Neutrophil (primary cell): ENCODE data around the gene CYTH3.
"Not testable (repeated sequence)": the region's sequence is repeated elsewhere in the genome, so short reads cannot be mapped to it uniquely, and the experiment has no call there.

Experiments
- H3K27ac ChIP-seq: fragments of 200-600 bp; sonication (generic); 2 replicates; pipeline ENCODE4 v1.5.1; 2016; ENCODE audit warnings: mild to moderate bottlenecking, moderate library complexity
- H3K27me3 ChIP-seq: fragments of 200-600 bp; sonication (generic); 2 replicates; pipeline ENCODE4 v1.6.0; 2016; ENCODE audit warnings: mild to moderate bottlenecking
- H3K36me3 ChIP-seq: fragments of 200-600 bp; sonication (generic); 2 replicates; pipeline ENCODE4 v1.5.1; 2017
- H3K4me1 ChIP-seq, 2 experiments: fragments of 200-600 bp in 1 of 2; sonication (generic) in 1 of 2; 1 replicate in 1 of 2; 2 replicates in 1 of 2; pipeline versions ENCODE4 v1.5.1 to v1.6.1; 2013 to 2016; ENCODE audit warnings: low read depth in 1 of 2, low read length in 1 of 2, mild to moderate bottlenecking in 1 of 2, moderate library complexity in 1 of 2; ENCODE audit not compliant: control insufficient read depth in 1 of 2, insufficient read depth in 1 of 2
- H3K4me3 ChIP-seq, 2 experiments: fragments of 200-600 bp in 1 of 2; sonication (generic) in 1 of 2; 1 replicate in 1 of 2; 2 replicates in 1 of 2; pipeline ENCODE4 v1.5.1; 2013 to 2016; ENCODE audit warnings: low read depth in 1 of 2, low read length in 1 of 2, mild to moderate bottlenecking in 1 of 2, moderate library complexity in 1 of 2
- H3K9me3 ChIP-seq: fragments of 200-600 bp; sonication (generic); 2 replicates; pipeline ENCODE4 v1.5.1; 2016
- TF ChIP-seq, protein P1 (sequence below): fragments of 200-600 bp; sonication (generic); IDR thresholded peaks from 2 replicates; pipeline ENCODE4 v1.5.1; 2016; ENCODE audit warnings: antibody characterized with exemption

CYTH3 gene

DNA sequence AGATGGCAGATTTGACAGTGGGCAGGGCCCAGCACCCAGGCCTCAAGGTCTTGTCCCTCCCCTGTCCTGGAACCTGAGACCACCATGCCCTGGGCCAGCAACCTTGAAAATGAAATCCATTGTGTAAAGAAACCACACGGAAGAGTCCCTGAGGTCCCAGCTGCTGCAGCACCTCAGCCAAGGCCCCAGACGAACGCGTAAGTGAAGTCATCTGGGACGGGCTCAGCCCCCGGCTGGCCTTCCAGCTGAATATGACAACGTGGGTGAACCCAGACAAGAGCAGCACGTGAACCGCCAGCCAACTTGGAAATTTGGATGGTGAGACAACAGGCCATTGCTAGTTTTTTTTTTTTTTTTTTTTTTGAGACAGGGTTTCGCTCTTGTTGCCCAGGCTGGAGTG, 70.3 kb downstream of the CYTH3 start:
- Histone ChIP-seq H3K9me3 (no peaks in the 10 kb centered on the region), H3K27me3 (no peaks in the 10 kb centered on the region), H3K27ac (no peak overlapping the region), H3K4me1 (no peaks in the 10 kb centered on the region), H3K4me3 (no peak overlapping the region), H3K36me3 (no peaks in the 10 kb centered on the region)
- TF ChIP-seq, protein P1, sequence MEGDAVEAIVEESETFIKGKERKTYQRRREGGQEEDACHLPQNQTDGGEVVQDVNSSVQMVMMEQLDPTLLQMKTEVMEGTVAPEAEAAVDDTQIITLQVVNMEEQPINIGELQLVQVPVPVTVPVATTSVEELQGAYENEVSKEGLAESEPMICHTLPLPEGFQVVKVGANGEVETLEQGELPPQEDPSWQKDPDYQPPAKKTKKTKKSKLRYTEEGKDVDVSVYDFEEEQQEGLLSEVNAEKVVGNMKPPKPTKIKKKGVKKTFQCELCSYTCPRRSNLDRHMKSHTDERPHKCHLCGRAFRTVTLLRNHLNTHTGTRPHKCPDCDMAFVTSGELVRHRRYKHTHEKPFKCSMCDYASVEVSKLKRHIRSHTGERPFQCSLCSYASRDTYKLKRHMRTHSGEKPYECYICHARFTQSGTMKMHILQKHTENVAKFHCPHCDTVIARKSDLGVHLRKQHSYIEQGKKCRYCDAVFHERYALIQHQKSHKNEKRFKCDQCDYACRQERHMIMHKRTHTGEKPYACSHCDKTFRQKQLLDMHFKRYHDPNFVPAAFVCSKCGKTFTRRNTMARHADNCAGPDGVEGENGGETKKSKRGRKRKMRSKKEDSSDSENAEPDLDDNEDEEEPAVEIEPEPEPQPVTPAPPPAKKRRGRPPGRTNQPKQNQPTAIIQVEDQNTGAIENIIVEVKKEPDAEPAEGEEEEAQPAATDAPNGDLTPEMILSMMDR, result no peak

DNA sequence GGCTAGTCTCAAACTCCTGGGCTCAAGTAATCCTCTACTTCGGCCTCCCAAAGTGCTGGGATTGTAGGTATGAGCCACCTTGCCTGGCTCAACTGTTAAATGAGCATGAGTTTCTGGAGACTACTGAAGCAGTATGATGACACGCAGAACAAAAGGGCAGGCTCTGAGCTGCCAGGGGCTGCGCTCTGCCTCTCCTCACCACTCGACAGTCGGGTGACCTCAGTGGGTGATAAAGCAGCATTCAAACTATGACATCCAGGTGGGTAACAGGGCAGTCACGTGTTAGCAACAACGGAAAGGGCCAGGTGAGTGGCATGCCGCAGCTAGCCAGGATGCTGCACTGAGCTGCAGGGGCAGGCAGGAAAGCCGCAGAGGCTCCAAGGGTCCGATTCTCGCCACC, 71.5 kb downstream of the CYTH3 start:
- Histone ChIP-seq H3K36me3 (no peaks in the 10 kb centered on the region), H3K27ac (no peak overlapping the region), H3K27me3 (no peaks in the 10 kb centered on the region), H3K4me3 (no peak overlapping the region), H3K4me1 (no peaks in the 10 kb centered on the region), H3K9me3 (no peaks in the 10 kb centered on the region)
- TF ChIP-seq, protein P1, result no peak

DNA sequence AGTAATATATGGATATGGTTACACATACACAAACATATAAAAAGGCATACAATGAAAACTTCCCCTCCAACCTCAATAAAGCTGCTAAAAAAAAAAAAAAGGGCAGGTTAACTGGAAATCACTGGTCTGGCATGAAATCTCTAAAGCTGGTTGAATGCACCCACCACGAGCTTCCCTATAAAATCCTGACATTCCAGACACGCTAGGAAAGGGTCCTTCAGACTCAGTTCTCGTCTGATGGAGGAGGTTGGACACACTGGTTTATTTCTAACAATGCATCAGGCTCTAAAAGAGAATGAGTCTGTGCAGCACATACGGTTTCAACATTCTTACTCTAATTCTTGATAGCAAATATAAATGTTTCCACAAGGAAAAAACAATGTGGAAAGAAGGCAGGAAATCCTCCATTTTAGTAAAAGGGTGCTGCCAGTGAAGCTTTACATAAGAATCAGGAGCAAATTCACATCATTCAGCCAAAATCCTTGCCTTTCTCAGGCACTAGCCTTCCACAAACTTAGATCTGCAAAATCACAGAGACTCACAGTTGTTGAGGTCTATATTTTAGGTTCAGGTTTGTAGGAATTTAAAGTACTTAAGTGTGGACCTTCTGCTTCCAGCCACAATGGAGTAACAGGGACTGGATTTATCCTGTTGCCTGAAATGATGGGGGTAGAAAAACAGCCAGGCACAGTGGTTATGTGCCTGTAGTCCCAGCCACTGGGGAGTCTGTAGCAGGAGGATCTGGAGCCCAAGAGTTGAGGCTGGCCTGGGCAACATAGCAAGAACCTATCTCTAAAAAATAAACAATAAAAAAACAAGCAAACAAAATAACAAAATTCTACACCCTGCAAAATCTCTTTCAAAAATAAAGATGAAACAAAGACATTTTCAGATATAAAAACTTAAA, 73.5 kb downstream of the CYTH3 start:
- Histone ChIP-seq H3K9me3 (no peaks in the 10 kb centered on the region), H3K4me3 (no peak overlapping the region), H3K27ac (no peak overlapping the region), H3K27me3 (no peaks in the 10 kb centered on the region), H3K36me3 (no peaks in the 10 kb centered on the region), H3K4me1 (no peaks in the 10 kb centered on the region)
- TF ChIP-seq, protein P1, result no peak

DNA sequence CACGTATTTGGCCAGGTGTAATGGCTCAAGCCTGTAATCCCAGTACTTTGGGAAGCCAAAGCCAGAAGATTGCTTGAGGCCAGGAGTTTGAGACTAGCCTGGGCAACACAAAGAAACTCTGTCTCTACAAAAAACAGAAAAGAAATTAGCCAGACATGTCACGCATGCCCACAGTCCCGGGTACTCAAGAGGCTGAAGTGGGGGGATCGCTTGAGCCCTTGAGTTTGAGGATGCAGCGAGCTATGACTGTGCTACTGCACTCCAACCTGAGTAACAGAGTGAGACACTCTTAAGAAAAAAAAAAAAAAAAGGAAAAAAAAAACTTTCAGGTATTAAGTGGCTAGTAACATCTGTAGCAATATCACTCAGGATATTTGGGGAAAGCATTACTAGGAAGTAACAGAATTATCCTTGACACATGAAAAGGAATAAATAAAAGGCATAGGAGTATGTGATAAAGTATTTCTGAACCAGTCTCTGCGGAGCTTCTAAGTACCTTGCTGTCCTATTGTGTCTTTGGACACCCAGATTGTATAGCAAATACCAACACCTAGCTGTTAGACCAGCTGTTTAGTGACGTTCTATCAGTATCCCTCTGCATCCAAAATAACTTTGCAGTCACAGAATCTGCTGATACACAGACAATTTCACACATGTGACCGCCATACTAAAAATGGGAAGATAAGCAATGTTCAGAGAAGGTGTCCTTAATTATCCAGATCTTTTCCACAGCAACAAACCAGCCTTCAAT, 74.4 kb downstream of the CYTH3 start:
- no peaks in the 10 kb centered on the region for H3K36me3 ChIP-seq
- H3K27me3 ChIP-seq, result no peaks in the 10 kb centered on the region
- TF ChIP-seq, protein P1, result no peak
- H3K9me3 ChIP-seq, result no peaks in the 10 kb centered on the region
- no peak overlapping the region for H3K27ac ChIP-seq
- no peaks in the 10 kb centered on the region for H3K4me1 ChIP-seq
- no peak overlapping the region for H3K4me3 ChIP-seq

DNA sequence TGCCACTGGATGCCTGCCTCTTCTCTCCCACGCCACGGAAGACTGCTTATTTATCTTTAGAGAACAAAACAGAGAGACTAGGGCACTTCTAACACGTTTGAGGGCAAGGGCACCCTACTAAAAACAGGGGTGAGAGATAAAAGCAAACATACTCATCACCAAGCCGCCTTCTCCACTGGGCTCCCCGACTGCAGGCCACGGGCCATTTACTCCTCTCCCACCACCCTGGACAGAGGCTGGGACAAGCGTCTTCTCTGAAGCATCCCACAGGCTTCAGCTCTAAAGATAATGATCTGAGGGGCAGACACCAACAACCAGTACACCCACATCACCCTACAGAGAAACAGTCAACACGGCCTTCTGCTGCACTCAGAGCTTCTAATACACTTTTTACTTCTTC, 78.7 kb downstream of the CYTH3 start:
- Histone ChIP-seq H3K27me3 (no peaks in the 10 kb centered on the region), H3K9me3 (no peaks in the 10 kb centered on the region), H3K4me3 (no peak overlapping the region), H3K4me1 (no peaks in the 10 kb centered on the region), H3K36me3 (no peaks in the 10 kb centered on the region), H3K27ac (no peak overlapping the region)
- TF ChIP-seq, protein P1, result no peak

DNA sequence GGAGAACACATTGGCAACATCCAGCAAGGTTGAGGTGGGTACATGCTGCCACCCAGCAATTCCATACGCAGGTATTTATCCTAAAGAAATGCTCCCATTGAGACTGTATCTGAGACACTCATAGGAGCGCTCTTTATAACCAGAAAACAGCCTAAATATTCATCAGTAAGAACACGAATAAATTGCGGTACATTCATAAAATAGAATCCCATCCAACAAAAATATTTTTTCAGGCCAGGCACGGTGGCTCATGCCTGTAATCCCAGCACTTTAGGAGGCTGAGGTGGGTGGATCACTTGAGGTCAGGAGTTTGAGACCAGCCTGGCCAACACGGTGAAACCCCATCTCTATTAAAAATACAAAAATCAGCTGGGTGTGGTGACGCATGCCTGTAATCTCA, 81.9 kb downstream of the CYTH3 start:
- H3K9me3 ChIP-seq, H3K36me3 ChIP-seq, H3K4me1 ChIP-seq, H3K27ac ChIP-seq, H3K4me3 ChIP-seq, H3K27me3 ChIP-seq: not testable (repeated sequence)
